Vagina (tissue), 2 donors: ENCODE measurements around the gene TMEM248.
"Not testable (repeated sequence)": the region's sequence is repeated elsewhere in the genome, so short reads cannot be mapped to it uniquely, and the experiment has no call there.

ENCODE experiments used
- CTCF ChIP-seq, 3 experiments: fragments of 450-650 bp in 2 of 3; fragments of 200-600 bp in 1 of 3; sonication (generic) in 1 of 3; IDR thresholded peaks; one replicate each; pipeline ENCODE4 v1.5.1; 2017 to 2019; ENCODE audit warnings: antibody characterized with exemption in 3 of 3, mild to moderate bottlenecking in 2 of 3, moderate library complexity in 2 of 3
- POLR2A ChIP-seq, 2 donors: fragments of 450-650 bp; IDR thresholded peaks; one replicate each; pipeline ENCODE4 v1.6.1; 2017; ENCODE audit warnings: antibody characterized with exemption in 2 of 2, mild to moderate bottlenecking in 2 of 2, moderate library complexity in 2 of 2
- POLR2AphosphoS5 ChIP-seq, 2 donors: sonication (generic); formaldehyde crosslinking; IDR thresholded peaks; one replicate each; pipeline ENCODE4 v1.9.0; 2017; ENCODE audit warnings: antibody characterized with exemption in 2 of 2, mild to moderate bottlenecking in 2 of 2, low read depth in 1 of 2; ENCODE audit not compliant: insufficient read depth in 1 of 2

- not testable (repeated sequence) for TF ChIP-seq CTCF (IDR thresholded peaks at IDR 0.05); POLR2A (IDR thresholded peaks at IDR 0.05); POLR2AphosphoS5 (IDR thresholded peaks at IDR 0.05; ENCODE audit: insufficient read depth in 1 of 2, low read depth in 1 of 2)
Observed at GRCh38 chr7:66908598-66908997, 12.4 kb upstream of the TMEM248 start.
